ENCODE data around the gene RNF123.
"Not testable (repeated sequence)": the region's sequence is repeated elsewhere in the genome, so short reads cannot be mapped to it uniquely, and the experiment has no call there.

RNF123 gene

DNA sequence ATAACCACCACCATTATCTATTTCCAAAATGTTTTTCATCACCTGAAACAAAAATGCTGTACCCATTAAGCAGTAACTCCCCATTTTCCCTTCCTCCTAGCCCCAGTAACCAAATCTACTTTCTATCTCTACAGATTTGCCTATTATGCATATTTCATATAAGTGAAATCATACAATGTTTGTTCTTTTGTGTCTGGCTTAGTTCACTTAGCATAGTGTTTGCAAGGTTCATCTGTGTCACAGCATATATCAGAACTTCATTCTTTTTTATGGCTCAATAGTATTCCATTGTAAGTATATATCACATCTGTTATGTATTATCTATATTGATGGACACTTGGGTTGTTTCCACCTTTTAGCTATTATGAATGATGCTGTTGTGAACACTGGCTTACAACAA lies 51.1 kb downstream of the RNF123 start:
- DNase-seq (ENCODE audit: low read depth, low spot score) = no peak

DNA sequence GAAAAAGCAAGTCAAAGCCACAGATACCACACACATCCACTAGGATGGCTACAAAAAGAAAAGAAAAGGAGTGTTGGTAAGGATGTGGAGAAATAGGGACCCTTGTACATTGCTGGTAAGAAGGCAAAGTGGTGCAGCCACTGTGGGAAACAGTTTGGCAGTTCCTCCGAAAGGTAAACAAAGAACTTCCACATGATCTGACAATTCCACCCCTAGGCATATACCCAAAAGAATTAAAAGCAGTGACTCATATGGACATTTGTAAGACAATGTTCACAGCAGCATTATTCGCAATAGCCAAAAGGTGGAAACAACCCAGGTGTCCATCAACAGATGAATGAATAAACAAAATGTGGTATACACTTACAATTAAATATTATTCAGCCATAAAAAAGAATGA lies 56.6 kb downstream of the RNF123 start:
- no peak for DNase-seq (ENCODE audit: low read depth, low spot score)

DNA sequence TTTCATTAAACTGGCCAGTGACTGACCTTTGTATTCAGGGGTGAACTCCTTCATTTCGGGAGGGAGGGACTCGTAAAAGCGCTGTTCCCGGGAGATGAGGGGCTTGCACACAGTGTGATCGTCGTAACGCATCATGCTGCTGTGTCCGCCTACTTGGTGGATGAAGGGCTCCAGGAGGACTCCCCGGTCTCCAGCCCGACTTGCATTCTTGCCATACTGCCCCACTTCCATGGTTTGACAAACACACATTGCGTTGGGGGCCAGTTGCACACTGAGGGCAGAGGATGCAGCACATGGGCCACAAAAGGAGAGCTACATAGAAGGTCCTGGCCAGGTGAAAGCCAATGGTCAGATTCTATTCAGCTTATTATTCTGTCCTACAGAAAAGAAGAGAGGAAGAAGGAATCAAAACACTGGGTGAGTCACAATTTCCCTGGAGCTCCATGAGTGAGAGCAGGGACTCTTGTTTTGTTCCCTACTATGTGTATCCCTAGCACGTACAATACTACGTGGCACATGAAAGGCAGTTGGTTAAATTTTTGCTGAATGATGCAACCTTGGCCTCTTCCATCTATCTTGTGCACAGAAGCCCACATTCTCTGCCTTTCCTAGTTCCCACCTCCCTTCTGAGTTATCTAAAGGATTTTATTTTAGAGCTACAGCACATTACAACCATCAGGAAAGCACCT lies 58.6 kb downstream of the RNF123 start:
- DNase-seq (ENCODE audit: low read depth, low spot score) = no peak

DNA sequence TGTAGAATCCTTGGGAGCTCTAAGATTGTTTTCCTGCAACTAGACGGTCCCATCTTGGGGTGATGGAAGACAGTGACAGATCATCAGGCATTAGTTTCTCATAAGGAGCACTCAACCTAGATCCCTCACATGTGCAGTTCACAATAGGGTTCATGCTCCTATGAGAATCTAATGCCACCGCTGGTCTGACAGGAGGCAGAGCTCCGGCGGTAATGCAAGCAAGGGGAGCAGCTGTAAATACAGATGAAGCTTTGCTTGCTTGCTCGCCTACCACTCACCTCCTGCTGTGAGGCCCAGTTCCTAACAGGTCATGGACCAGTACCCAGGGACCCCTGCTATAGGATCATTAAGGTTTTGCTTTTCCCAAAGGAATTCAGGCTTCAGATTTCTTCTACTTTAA lies 59.5 kb downstream of the RNF123 start:
- DNase-seq (ENCODE audit: low read depth, low spot score) = not testable (repeated sequence)

DNA sequence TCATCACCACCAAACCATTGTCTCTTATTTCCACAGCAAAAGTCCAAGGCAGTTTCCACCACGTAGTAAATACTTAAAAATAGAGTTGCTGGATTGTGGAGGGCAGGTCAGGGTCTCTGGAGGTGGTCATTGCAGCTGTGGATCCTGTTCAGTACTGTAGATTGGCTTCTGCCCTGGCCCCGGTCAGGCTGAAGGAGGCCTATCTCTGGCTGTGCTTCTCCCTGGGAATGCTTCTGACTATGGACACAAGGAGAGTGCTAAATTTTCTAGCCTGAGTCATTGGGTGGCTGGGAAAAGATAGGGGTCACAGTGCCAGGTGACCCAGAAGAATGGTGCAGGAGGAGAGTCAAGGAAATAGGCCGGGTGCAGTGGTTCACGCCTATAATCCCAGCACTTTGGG lies 60.7 kb downstream of the RNF123 start:
- DNase-seq (ENCODE audit: low read depth, low spot score) = no peak

- DNase-seq (ENCODE audit: low read depth, low spot score) = no peak
Observed at GRCh38 chr3:49751501-49751900, 62.1 kb downstream of the RNF123 start.

DNA sequence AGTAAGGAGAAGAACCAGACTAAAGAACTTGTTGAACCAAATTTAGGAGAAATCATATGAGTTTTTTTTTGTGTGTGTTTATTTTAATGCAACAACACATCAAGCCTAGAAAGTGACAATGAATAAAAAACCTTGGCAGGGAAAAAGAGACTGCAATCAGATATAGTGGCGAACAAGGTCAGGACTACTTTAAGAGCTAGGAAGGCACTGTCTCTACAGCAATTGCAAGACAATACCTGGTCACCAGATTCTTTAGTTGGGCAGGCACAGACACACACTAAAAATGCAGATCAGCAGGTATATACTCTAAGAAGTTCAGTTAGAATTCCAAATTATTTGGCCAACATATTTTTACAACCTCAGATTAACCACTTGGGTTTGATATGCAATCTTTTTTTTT lies 65.2 kb downstream of the RNF123 start:
- DNase-seq (ENCODE audit: low read depth, low spot score) = no peak

GRCh38 chr3:49756036-49756435 lies 66.7 kb downstream of the RNF123 start:
- DNase-seq (ENCODE audit: low read depth, low spot score) = no peak

DNA sequence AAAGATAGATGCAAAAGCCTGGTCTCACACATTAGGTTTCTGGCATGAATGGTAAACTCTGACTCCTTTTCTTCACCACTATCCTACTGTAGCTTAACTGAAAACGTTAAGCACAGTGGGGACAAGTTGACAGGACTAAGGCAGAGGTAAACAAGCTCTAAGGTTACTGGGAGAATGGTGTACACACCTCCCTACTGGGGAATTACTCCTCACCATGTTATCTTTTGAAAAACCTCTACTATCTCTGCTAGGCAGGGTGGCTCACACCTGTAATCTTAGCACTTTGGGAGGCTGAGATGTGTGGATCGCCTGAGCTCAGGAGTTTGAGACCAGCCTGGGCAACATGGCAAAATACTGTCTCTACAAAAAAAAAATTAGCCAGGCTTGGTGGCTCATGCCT lies 67.8 kb downstream of the RNF123 start:
- DNase-seq (ENCODE audit: low read depth, low spot score) = no peak

DNA sequence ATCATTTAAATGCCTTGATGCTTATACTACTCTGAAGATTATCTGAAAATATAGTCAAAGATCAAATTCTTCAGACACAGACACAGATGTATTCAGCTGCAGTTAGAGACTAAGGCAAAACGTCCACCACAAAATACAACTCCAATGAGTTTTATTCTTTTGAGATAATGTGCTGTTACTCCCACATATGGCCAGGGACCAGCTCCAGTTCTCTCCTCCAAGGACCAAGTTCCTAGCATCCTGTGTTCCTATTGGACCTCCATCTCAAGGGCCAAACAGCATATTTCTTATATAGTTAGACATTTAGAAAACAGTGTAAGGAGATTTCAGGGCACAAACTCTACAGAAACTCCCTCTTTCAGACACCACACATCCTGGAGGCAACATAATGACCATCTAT lies 69.9 kb downstream of the RNF123 start:
- DNase-seq (ENCODE audit: low read depth, low spot score) = no peak

DNA sequence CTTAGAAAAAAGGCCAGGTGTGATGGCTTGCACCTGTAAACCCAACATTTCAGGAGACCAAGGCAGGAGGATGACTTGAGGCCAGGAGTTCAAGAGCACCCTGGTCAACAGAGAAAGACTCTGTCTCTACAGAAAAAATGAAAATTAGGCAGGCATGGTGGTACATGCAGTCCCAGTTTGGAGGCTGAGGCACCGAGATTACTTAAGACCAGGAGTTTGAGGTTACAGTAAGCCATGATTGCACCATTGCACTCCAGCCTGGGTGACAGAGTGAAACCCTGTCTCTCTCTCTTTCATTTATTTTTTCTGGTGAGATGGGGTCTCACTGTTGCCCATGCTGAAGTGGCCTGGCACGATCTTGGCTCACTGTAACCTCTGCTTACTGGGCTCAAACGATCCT lies 72.3 kb downstream of the RNF123 start:
- DNase-seq (ENCODE audit: low read depth, low spot score) = no peak

GRCh38 chr3:49763981-49764380 lies 74.6 kb downstream of the RNF123 start:
- DNase-seq (ENCODE audit: low read depth, low spot score) = no peak

DNA sequence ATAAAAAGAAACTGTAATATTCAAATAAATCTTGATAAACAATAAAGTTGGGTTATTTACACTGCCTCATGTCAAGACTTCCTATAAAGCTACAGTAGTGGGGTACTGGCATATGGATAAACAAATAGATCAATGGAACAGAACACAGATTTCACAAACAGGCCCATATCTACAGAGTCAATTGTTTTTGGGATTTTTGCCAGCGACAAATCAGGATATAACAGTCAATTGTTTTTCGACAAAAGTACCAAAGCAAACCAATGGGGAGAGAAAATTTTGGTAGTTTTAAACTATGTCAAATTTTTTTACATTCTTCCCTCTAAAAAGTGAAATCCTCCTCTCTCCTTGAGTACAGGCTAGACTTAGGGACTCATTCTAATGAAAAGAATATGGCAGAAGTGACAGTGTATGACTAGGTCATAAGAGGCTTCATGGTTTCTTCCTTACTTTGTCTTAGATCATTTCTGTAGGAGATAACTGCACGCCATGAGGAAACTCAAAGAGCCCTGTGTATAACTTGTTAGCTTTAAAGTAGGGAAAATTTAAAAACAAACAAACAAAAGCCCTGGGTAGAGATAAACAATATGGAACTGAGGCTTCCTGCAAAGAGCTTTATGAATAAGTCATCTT lies 80.0 kb downstream of the RNF123 start:
- no peak for DNase-seq (ENCODE audit: low read depth, low spot score)

DNA sequence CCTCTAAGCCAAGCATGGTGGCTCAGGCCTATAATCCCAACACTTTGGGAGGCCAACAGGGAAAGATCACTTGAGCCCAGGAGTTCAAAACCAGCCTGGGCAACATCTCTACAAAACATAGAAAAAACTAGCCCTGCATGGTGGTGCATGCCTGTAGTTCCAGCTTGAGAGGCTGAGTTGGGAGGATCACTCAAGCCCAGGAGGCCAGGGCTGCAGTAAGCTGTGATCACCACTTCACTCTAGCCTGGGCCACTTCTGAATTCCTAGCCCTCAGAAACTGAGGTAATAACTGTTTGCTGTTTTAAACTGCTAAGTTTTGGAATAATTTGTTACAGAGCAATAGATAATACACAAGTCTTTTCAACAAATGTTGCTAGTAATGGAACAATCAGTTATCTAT lies 80.6 kb downstream of the RNF123 start:
- no peak for DNase-seq (ENCODE audit: low read depth, low spot score)
